GM12801 (cell line): ENCODE data around the gene NBL1.

ENCODE experiments used
- TF ChIP-seq, protein P1 (sequence below): IDR thresholded peaks from one replicate; pipeline ENCODE4 v1.5.1; 2011; ENCODE audit warnings: control low read depth; ENCODE audit not compliant: insufficient read length; ENCODE audit errors: extremely low read depth

The NBL1 gene, protein sequence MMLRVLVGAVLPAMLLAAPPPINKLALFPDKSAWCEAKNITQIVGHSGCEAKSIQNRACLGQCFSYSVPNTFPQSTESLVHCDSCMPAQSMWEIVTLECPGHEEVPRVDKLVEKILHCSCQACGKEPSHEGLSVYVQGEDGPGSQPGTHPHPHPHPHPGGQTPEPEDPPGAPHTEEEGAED

DNA sequence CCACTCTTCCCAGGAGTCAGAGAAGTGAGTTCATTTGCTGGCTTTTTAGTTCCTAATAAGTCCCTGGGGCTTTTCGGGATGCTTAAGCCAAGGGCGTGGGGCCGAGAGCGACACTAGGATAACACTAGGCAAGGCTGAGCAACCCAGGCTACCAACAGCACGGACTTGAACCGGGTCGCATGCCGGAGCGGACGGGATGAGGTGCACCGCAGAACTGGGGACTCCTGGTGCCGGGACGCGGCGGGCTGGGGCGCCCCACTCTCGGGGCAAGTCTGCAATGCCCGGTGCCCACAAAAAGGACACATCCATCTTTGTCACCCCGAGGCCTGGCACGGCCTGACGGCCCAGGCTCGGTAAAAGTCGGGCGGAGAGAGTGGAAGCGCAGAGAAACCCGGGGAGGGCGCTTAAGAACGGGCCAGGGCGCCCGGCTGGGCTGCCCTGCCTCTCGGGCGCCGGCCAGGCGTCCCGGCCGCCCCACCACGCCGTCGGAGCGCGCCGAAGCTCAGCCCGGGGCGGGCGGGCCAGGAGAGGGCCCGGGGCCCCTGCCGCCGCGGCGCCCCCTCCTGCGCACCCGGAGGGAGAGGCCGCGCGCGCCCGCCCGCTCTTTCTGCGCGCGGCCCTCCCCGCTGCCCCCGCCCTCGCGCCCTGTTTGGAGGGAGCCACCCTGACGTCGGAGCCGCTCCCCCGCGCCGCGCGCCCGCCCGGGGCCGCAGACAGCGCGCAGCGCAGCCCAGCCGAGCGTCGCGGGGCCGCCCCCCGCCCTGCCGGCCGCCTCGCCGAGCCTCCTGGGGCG is at the start of gene NBL1:
Gene NBL1, plus strand, starts transcription at position 710 of the 793 bp plus-strand sequence. CDS start 10,720 bp downstream, outside the sequence.
- TF ChIP-seq, protein P1, sequence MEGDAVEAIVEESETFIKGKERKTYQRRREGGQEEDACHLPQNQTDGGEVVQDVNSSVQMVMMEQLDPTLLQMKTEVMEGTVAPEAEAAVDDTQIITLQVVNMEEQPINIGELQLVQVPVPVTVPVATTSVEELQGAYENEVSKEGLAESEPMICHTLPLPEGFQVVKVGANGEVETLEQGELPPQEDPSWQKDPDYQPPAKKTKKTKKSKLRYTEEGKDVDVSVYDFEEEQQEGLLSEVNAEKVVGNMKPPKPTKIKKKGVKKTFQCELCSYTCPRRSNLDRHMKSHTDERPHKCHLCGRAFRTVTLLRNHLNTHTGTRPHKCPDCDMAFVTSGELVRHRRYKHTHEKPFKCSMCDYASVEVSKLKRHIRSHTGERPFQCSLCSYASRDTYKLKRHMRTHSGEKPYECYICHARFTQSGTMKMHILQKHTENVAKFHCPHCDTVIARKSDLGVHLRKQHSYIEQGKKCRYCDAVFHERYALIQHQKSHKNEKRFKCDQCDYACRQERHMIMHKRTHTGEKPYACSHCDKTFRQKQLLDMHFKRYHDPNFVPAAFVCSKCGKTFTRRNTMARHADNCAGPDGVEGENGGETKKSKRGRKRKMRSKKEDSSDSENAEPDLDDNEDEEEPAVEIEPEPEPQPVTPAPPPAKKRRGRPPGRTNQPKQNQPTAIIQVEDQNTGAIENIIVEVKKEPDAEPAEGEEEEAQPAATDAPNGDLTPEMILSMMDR = no peak

DNA sequence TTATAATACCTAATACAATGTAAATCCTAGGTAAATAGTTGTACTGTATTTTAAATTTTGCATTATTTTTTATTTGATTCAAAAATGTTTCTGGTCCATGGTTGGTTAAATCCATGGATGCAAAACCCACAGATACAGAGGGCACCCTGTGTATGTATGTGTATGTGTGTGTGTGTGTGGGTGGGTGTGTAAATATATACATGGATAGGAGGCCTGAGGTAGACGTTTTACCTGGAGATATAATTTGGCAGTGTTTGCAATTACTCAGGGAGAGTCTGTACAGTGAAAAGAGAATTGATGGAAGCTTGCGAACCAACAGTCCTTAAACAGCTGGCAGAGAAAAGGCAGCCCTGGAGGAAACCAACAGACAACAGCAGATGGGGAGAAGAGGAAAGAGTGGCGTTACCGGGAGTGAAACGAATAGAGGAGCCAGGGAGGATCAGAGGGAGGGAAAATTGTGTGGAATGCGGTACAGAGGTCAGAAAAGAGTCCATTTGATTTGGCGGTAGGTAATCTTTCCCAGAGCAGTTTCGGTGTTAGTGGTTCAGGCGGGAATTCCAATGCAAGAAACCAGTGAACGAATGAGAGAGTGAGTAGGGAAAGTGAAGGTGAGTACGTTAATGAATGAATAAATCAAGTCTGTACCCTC is 47.9 kb upstream of the NBL1 start:
- TF ChIP-seq, protein P1 = no peak

DNA sequence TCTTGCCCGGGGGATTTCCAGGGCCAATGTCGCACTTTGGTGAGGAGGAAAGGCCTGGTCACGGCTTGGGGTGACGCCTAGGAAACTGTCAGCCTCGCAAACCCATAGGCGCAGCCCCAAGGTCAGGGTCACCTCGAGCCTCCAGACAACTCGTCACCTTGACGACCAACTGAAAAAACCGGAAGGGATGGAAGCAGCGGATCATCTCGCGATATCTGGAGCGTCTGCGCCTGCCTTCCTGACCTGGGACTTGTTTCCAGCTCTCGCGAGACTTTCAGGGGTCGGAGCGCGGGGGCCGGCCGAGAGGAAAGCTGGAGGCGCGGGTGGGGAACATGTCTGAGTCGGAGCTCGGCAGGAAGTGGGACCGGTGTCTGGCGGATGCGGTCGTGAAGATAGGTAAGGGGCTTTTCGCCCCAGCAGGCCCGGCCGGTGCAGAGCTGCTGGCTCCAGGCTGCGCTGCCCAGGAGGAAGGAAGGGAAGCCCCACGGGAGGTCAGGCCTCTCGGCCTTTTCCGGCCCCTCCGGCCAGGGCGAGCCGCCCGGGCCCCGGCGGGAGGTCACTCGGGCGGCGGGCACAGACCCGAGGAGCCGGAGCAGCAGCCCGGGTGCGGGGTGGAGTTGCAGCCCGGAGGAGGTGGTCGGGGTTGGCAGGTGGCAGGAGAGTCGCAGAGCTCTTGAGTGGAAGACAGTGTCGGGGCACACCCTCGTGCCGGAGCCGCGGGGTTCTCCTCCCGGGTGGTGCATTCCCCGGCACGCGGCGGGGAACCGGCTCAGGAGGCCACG is 47.2 kb upstream of the NBL1 start:
- TF ChIP-seq, protein P1 = no peak

DNA sequence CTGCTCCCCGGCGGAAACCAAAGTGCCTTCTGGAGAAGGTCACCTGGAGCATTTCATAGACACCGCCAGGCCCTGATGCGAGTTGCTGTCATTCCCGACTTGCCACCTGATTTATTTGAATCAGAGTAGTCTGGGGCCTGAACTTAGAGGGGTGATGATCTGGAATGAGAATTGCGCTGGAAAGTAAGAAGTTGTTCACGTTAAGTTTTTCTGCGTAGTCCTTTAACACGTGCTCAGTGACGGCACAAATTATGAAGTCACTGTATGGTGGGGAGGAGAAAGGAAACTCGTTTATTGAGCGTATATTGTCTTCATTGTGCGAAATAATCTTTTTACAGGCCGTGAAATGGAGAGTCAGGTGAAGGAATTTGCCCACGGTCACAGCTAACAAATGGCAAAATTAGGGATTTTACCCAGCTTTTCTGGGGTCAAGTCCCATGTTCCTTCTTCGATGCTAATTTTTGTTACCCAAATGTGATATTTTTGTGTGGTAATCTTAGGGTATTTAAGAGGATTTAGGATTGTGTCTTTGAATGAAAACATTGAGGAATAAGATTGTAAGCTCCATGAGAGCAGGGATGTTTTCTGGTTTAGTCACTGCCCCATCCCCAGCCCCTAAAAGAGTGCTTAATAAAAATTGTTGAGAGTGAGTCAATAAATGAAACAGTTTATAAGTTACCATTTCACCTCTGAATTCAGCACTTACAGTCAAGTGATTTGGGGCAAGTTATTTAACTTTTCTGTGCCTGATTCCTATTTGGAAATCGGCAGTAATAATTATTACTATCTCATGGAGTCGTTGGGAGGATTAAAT is 46.4 kb upstream of the NBL1 start:
- TF ChIP-seq, protein P1 = no peak

DNA sequence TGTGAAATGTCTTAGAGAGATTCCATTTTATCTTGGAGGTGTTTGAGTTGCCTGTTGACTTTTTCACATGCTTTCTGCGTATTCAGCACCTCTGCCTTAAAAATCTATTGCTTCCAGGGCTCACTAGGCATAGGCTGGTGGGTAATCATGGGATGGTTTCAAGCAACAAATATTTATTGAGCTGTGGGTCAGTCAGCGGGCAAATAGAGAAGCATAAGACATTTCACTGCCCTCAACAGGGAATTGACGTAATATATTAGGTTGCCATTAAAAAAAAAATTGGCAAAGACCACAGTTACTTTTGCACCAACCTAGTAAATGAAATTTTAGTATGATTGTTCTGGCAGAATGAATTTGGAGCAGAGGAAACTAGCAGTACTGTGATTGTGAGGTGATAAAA is 44.3 kb upstream of the NBL1 start:
- TF ChIP-seq, protein P1 = no peak

DNA sequence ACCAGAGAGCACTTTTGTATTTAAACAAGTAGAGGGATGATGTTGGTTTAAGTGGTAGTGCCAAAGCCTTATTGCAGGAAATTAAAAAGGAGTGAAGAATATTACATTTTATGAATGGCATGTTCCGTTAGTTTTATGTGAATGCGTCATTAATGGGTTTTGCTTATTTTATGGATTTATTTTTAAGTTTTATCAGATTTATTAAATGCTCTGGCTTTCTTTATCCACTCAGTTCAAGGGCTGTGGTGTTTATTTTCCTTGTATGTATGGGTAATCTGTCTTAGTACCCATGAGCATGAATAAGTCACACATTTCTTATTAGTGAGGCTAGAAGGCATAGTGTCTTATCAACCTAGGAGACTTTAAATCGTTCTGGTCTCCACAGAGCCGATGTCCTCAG is 41.6 kb upstream of the NBL1 start:
- TF ChIP-seq, protein P1 = no peak

DNA sequence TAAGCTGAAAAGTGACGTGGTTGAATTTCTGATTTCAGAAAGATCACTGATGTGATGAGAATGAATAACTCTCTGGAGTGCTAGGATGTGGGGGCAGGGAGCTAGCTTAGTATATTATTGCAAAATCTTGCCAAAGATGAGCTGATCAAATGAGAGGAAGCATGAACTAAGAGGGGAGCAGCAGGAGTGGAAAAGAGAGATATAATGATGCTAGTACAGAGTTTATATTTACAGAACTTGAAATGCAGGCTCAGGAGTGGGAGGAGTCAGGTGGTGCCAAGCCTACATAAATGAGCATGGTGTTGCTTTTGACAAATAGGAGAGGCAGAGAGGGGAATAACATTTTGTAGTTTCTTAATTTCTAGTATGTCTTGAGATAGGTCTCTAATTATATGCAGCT is 38.1 kb upstream of the NBL1 start:
- TF ChIP-seq, protein P1 = no peak
